HG03045 (cell line): ENCODE data around the gene RNASE8.
A peak's percentile ranks its signal among the peaks of the same experiment; 100 is the strongest.

ENCODE experiments used
- ATAC-seq: cut with Tn5 transposase; IDR thresholded peaks from one replicate; pipeline ENCODE4 v1.9.1; 2021; ENCODE audit warnings: mild to moderate bottlenecking, moderate library complexity; ENCODE audit not compliant: unreplicated experiment

Gene RNASE8

GRCh38 chr14:21090194-21090939 is 32.7 kb downstream of the RNASE8 start:
- no peak for ATAC-seq

- ATAC-seq, result no peak
Observed at GRCh38 chr14:21090940-21091663, 33.5 kb downstream of the RNASE8 start.

DNA sequence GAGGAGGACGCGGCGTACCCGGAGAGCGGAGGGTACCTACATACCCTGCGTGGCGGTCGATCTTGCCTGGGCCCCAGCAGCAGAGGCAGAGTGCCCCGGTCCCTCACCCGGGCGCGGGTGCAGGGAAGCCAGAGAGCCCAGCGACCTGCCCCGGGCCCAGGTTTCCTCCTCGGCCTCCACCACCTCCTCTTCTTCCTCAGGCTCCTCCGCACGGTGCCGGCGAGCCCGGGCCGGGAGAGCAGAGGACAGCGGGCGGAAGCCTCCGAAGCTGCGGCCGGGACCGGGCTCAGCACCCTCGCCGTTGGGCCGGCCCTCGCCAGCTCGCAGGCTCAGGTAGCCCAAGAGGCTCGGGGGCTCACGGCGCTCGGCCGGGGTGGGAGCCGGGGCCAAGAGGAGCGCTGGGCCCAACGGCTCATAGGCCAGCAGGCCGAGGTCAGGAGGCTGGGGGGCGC is 34.2 kb downstream of the RNASE8 start:
- no peak for ATAC-seq

DNA sequence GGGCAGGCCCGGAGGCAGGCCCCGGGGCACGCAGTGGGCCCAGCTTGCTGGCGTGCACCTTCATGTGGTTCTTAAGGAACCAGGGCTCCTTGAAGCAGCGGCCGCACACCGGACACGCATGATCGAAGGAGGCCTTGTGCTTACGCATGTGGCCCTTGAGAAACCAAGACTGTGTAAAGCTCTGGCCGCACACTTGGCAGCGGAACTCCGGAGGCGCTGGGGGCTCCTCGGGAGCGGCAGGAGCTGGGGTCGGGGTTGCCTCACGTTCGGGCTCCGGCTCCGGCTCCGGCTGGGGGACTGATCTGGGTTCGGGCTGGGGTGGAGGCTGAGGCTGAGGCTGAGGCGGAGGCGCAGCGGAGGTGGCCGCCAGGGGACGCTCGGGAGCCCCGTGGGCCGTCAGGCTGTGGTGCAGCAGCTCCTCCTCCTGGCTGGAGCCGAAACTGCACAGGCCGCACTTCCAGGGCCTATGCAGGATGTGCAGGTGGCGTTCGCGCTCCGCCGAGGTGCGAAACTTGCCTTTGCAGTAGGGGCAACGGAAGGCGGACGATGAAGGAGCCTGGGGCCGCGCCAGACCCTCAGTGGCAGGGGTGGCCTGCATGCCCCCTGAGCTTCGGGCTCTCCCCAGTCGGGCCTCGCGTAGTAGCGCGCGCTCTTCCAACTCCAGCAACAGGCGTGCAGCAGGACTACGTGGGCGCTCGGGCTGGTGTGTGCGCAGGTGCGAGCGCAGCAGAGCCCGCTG is 34.8 kb downstream of the RNASE8 start:
- ATAC-seq, result peak; percentile 77

DNA sequence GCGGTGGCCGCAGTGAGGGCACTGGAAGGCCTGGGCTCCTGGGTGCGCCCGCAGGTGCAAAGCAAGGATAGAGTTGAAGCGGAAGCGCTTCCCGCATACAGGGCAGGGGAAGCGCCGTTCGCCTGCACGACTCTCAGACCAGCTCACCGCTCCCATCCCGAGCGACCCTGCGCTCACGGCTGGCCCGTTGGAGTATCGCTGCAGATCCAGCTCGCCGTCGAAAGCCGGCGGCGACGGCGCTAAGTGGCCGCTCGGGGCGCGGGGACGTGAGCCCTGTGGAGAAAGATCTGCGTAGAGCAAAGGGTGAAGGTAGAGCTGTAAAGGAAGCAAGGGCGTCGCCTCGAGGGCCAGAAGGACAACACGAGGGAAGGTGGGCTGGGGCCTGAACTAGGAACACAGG is 35.4 kb downstream of the RNASE8 start:
- no peak for ATAC-seq

DNA sequence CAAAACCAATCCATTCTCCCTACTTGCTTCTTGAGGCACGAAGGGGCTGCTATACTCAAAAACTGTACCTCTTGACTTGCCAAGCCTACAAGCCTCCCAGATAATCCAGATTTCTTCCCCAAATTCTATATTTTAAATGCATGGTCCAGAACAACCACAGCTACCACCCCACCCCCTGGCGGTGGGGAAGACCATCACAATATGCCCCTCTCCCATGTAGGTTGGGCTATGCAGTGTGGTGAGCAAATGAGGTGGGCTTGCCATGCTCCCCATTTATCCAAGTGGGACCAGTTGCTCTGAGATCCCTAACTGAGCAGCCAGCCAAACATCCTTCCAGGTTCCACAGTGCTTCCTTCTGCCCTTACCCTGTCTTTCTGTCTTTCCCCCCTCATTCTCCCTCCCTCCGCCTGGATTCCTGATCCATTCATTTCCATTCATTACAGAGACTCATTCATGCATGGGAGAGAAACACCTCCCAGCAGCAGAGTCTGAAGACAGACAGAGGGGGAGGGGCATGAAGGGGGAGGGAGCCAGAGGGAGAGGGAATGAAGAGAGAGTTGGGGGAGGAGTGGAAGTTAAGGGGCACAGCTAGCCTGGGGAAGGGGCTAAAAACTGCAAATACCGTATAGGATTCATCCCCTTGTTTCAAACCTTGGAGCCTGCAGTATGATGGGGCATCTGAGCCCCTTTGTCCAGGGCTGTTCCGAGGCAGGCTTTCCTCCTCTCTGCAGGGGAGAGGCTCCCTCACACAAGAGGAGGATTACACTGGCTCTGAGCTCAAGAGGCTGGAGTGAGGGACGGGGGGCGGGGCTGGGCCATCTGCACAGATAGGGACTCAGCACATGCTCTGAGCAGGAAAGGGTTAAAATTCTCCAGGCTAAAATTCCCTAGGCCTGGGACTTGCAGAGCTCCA is 36.4 kb downstream of the RNASE8 start:
- ATAC-seq, result no peak

- no peak for ATAC-seq
Observed at GRCh38 chr14:21095430-21096205, 38.0 kb downstream of the RNASE8 start.

DNA sequence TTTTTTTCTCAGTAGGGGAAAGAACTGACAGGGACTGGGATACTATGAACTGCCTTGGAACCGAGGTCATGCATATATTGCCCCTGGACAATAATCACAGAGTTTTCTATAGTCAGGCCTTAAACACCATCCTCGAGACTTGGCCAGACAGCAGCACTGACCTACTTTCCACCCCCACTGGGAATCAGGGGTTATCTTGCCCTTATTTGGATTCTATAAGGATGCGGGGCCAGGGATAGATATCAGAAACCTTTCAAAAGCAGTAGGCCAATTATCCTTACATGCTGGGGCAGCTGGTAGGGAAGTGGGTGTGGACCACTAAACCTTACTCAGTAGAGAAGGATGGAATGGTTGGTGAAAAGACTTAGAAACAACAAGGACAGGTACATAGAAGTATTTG is 38.8 kb downstream of the RNASE8 start:
- no peak for ATAC-seq

GRCh38 chr14:21096978-21097635 is 39.5 kb downstream of the RNASE8 start:
- no peak for ATAC-seq

GRCh38 chr14:21097636-21098075 is 40.0 kb downstream of the RNASE8 start:
- no peak for ATAC-seq

GRCh38 chr14:21098076-21098891 is 40.7 kb downstream of the RNASE8 start, which contains the start of gene ZNF219:
Gene ZNF219, minus strand, starts transcription at chr14:21098655. Its CDS starts 5,064 bp downstream, at chr14:21093591.
- ATAC-seq, result no peak

GRCh38 chr14:21098892-21099595 is 41.4 kb downstream of the RNASE8 start:
- no peak for ATAC-seq

DNA sequence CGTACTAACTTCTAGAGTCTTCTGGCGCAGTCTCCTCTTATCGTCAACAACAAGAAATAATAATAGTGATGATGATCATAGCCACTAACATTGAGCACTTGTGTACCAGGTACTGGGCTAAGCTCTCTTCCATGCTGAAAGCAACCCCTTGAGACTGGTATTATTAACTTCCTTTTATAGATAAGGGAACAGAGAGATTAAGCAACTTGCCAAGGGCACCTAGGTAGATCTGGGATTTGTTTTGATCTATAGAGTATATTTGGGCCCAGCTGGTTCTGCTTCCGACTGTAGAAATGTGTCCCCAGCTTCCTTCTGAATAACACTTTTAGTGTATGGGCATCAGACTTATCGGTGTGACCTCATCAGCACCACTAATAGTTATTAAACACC is 42.0 kb downstream of the RNASE8 start:
- ATAC-seq, result no peak

GRCh38 chr14:21100931-21101330 is 43.3 kb downstream of the RNASE8 start, which contains the start of gene TMEM253:
Gene TMEM253, plus strand, starts transcription at chr14:21101066. Its CDS starts 278 bp downstream, at chr14:21101344.
- ATAC-seq, result no peak

DNA sequence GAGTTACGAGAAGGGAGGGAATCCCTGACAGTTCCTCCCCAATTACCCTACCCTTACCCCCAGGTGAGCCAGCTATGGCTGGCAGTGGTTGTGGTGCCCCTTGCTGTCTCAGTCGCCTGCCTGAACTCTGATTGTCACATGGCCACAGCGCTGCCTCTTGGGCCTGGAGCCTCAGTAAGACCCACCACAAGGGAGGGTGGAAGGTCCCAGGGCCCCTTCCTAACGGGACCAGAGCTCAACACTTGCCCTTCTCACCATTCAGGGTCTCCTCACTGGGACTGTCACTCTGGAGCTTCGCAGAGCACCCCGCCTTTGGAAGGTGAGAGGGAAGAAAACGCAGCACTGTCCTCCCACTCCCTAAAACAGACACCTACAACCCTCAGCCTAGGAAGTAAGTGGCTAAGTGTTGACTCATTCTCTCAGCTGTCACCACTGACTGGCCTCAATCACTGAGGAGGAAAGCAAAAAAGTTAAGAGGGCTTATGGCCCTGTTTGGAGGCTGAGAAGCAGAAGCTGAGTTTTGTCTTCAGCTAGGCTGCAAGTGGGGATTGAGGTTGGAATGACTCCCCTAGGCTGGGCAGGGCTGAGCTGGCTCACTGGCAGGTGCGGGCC is 44.3 kb downstream of the RNASE8 start:
- no peak for ATAC-seq

GRCh38 chr14:21102521-21103410 is 45.1 kb downstream of the RNASE8 start:
- no peak for ATAC-seq
